Measurements from ENCODE around the gene MEPCE. TPM values are rescaled to one million over a fixed set of nuclear protein-coding genes. Genes with fewer than 3 reads are reported as not detected.
A peak's percentile ranks its signal among the peaks of the same experiment; 100 is the strongest.
"Not testable (repeated sequence)": the region's sequence is repeated elsewhere in the genome, so short reads cannot be mapped to it uniquely, and the experiment has no call there.

Gene MEPCE
- total RNA-seq, 1 experiment from 2014 or later = 28.4 TPM

GRCh38 chr7:100441641-100442535 is 12.3 kb downstream of the MEPCE start:
- H3K4me1 ChIP-seq (ENCODE audit: low read length) = peaks cover 7% of the 10 kb centered on the region
- no peak overlapping the region for H3K27ac ChIP-seq (ENCODE audit: low read length)
- no peaks in the 10 kb centered on the region for H3K79me2 ChIP-seq (ENCODE audit: low read length)
- H3K4me3 ChIP-seq (ENCODE audit: low read length) = no peak overlapping the region
- no peak overlapping the region for H3K4me2 ChIP-seq (ENCODE audit: low read depth, low read length, poor library complexity, severe bottlenecking)
- H3K9me3 ChIP-seq (ENCODE audit: low read length) = no peaks in the 10 kb centered on the region
- no peak overlapping the region for H3K9ac ChIP-seq (ENCODE audit: low read length)
- DNase-seq = peak; percentile 40
- H2AFZ ChIP-seq (ENCODE audit: low read length) = no peak overlapping the region
- H3K36me3 ChIP-seq (ENCODE audit: insufficient read depth, low read length) = no peaks in the 10 kb centered on the region
- no peaks in the 10 kb centered on the region for H3K27me3 ChIP-seq (ENCODE audit: low read length)
- no peaks in the 10 kb centered on the region for H4K20me1 ChIP-seq (ENCODE audit: insufficient read depth, low read depth, low read length)
- H3K9me2 ChIP-seq (replicated peaks; ENCODE audit: insufficient read depth, low read length) = no peaks in the 10 kb centered on the region

- no peaks in the 10 kb centered on the region for H3K27me3 ChIP-seq (ENCODE audit: low read length)
- DNase-seq = no peak
- H3K4me3 ChIP-seq (ENCODE audit: low read length) = no peak overlapping the region
- no peaks in the 10 kb centered on the region for H3K9me3 ChIP-seq (ENCODE audit: low read length)
- H4K20me1 ChIP-seq (ENCODE audit: insufficient read depth, low read depth, low read length) = no peaks in the 10 kb centered on the region
- no peak overlapping the region for H2AFZ ChIP-seq (ENCODE audit: low read length)
- peaks cover 7% of the 10 kb centered on the region for H3K4me1 ChIP-seq (ENCODE audit: low read length)
- H3K4me2 ChIP-seq (ENCODE audit: low read depth, low read length, poor library complexity, severe bottlenecking) = no peak overlapping the region
- H3K27ac ChIP-seq (ENCODE audit: low read length) = no peak overlapping the region
- H3K9ac ChIP-seq (ENCODE audit: low read length) = no peak overlapping the region
- H3K9me2 ChIP-seq (replicated peaks; ENCODE audit: insufficient read depth, low read length) = no peaks in the 10 kb centered on the region
- H3K79me2 ChIP-seq (ENCODE audit: low read length) = no peaks in the 10 kb centered on the region
- no peaks in the 10 kb centered on the region for H3K36me3 ChIP-seq (ENCODE audit: insufficient read depth, low read length)
Measured at GRCh38 chr7:100443096-100443840, 13.6 kb downstream of the MEPCE start.

- Histone ChIP-seq H4K20me1 (ENCODE audit: insufficient read depth, low read depth, low read length) (no peaks in the 10 kb centered on the region), H3K4me3 (ENCODE audit: low read length) (no peak overlapping the region), H3K4me1 (ENCODE audit: low read length) (peaks cover 7% of the 10 kb centered on the region), H3K27ac (ENCODE audit: low read length) (no peak overlapping the region), H3K27me3 (ENCODE audit: low read length) (no peaks in the 10 kb centered on the region), H3K9me2 (replicated peaks; ENCODE audit: insufficient read depth, low read length) (no peaks in the 10 kb centered on the region), H3K36me3 (ENCODE audit: insufficient read depth, low read length) (no peaks in the 10 kb centered on the region), H3K9ac (ENCODE audit: low read length) (no peak overlapping the region), H3K79me2 (ENCODE audit: low read length) (no peaks in the 10 kb centered on the region), H2AFZ (ENCODE audit: low read length) (no peak overlapping the region), H3K9me3 (ENCODE audit: low read length) (no peaks in the 10 kb centered on the region), H3K4me2 (ENCODE audit: low read depth, low read length, poor library complexity, severe bottlenecking) (no peak overlapping the region)
- DNase-seq = no peak
Measured at GRCh38 chr7:100444311-100445278, 15.0 kb downstream of the MEPCE start.

GRCh38 chr7:100446040-100446439 is 16.4 kb downstream of the MEPCE start:
- H3K9me2 ChIP-seq (replicated peaks; ENCODE audit: insufficient read depth, low read length) = no peaks in the 10 kb centered on the region
- H2AFZ ChIP-seq (ENCODE audit: low read length) = no peak overlapping the region
- H3K27me3 ChIP-seq (ENCODE audit: low read length) = no peaks in the 10 kb centered on the region
- peaks cover 9% of the 10 kb centered on the region for H3K4me1 ChIP-seq (ENCODE audit: low read length)
- DNase-seq = no peak
- no peak overlapping the region for H3K4me3 ChIP-seq (ENCODE audit: low read length)
- H3K9me3 ChIP-seq (ENCODE audit: low read length) = no peaks in the 10 kb centered on the region
- H3K9ac ChIP-seq (ENCODE audit: low read length) = no peak overlapping the region
- H3K79me2 ChIP-seq (ENCODE audit: low read length) = no peaks in the 10 kb centered on the region
- H3K4me2 ChIP-seq (ENCODE audit: low read depth, low read length, poor library complexity, severe bottlenecking) = no peak overlapping the region
- no peaks in the 10 kb centered on the region for H4K20me1 ChIP-seq (ENCODE audit: insufficient read depth, low read depth, low read length)
- H3K27ac ChIP-seq (ENCODE audit: low read length) = no peak overlapping the region
- no peaks in the 10 kb centered on the region for H3K36me3 ChIP-seq (ENCODE audit: insufficient read depth, low read length)

GRCh38 chr7:100447363-100447762 is 17.7 kb downstream of the MEPCE start:
- not testable (repeated sequence) for H4K20me1 ChIP-seq (ENCODE audit: insufficient read depth, low read depth, low read length); H3K4me3 ChIP-seq (ENCODE audit: low read length); H3K9me2 ChIP-seq (replicated peaks; ENCODE audit: insufficient read depth, low read length); DNase-seq; H3K79me2 ChIP-seq (ENCODE audit: low read length); H3K36me3 ChIP-seq (ENCODE audit: insufficient read depth, low read length); H3K4me1 ChIP-seq (ENCODE audit: low read length); H3K27ac ChIP-seq (ENCODE audit: low read length); H3K9me3 ChIP-seq (ENCODE audit: low read length); H2AFZ ChIP-seq (ENCODE audit: low read length); H3K9ac ChIP-seq (ENCODE audit: low read length); H3K27me3 ChIP-seq (ENCODE audit: low read length); H3K4me2 ChIP-seq (ENCODE audit: low read depth, low read length, poor library complexity, severe bottlenecking)

- H3K36me3 ChIP-seq (ENCODE audit: insufficient read depth, low read length) = no peaks in the 10 kb centered on the region
- no peak overlapping the region for H2AFZ ChIP-seq (ENCODE audit: low read length)
- H3K9ac ChIP-seq (ENCODE audit: low read length) = no peak overlapping the region
- no peaks in the 10 kb centered on the region for H3K27me3 ChIP-seq (ENCODE audit: low read length)
- no peak overlapping the region for H3K4me2 ChIP-seq (ENCODE audit: low read depth, low read length, poor library complexity, severe bottlenecking)
- DNase-seq = no peak
- H3K4me1 ChIP-seq (ENCODE audit: low read length) = peaks cover 9% of the 10 kb centered on the region
- no peaks in the 10 kb centered on the region for H3K9me2 ChIP-seq (replicated peaks; ENCODE audit: insufficient read depth, low read length)
- no peak overlapping the region for H3K27ac ChIP-seq (ENCODE audit: low read length)
- H4K20me1 ChIP-seq (ENCODE audit: insufficient read depth, low read depth, low read length) = no peaks in the 10 kb centered on the region
- no peaks in the 10 kb centered on the region for H3K79me2 ChIP-seq (ENCODE audit: low read length)
- no peaks in the 10 kb centered on the region for H3K9me3 ChIP-seq (ENCODE audit: low read length)
- no peak overlapping the region for H3K4me3 ChIP-seq (ENCODE audit: low read length)
Measured at GRCh38 chr7:100449190-100449795, 19.7 kb downstream of the MEPCE start.

- H3K36me3 ChIP-seq (ENCODE audit: insufficient read depth, low read length) = no peaks in the 10 kb centered on the region
- no peaks in the 10 kb centered on the region for H3K79me2 ChIP-seq (ENCODE audit: low read length)
- no peak overlapping the region for H3K9ac ChIP-seq (ENCODE audit: low read length)
- H3K4me1 ChIP-seq (ENCODE audit: low read length) = 0 out of 2 replicates have a peak, but pooled peaks cover 2% of the 10 kb centered on the region
- no peak overlapping the region for H3K4me2 ChIP-seq (ENCODE audit: low read depth, low read length, poor library complexity, severe bottlenecking)
- H3K9me3 ChIP-seq (ENCODE audit: low read length) = no peaks in the 10 kb centered on the region
- no peak overlapping the region for H2AFZ ChIP-seq (ENCODE audit: low read length)
- no peaks in the 10 kb centered on the region for H3K27me3 ChIP-seq (ENCODE audit: low read length)
- H4K20me1 ChIP-seq (ENCODE audit: insufficient read depth, low read depth, low read length) = no peaks in the 10 kb centered on the region
- no peak overlapping the region for H3K27ac ChIP-seq (ENCODE audit: low read length)
- no peaks in the 10 kb centered on the region for H3K9me2 ChIP-seq (replicated peaks; ENCODE audit: insufficient read depth, low read length)
- DNase-seq = peak; percentile 15
- no peak overlapping the region for H3K4me3 ChIP-seq (ENCODE audit: low read length)
Measured at GRCh38 chr7:100452513-100452912, 22.9 kb downstream of the MEPCE start.
